Head of caudate nucleus (tissue), 42 donors: Measurements from ENCODE around the gene PTPRD.

Source experiments
- DNase-seq, 42 donors: peaks; one replicate each; pipeline versions ENCODE4 v3.0.0 to v3.0.0-alpha.2; 2020 to 2021; ENCODE audit warnings: mixed read lengths in 7 of 42
- intact Hi-C: fragments of 100-400 bp; cut with DNase I; formaldehyde crosslinking; loops from one replicate; pipeline ENCODE4 v1.15.0; 2022

PTPRD gene

DNA sequence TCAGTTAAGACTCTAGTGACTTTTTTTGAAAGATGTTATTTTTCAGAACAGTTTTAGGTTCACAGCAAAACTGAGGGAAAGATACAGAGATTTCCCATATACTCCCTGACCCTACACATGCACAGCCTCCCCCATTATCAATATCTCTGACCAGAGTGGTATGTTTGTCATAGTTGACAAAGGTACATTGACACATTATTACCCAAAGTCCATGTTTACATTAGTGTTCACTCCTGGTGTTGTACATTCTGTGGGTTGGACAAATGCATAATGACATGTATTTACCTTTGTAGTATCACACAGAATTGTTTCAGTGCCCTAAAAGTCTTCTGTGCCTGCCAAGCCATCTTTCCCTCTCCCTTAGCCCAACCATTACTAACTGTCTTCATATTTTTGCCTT is 2342.6 kb downstream of the PTPRD start:
- DNase-seq = no peak
- intact Hi-C loops = no loop called here

DNA sequence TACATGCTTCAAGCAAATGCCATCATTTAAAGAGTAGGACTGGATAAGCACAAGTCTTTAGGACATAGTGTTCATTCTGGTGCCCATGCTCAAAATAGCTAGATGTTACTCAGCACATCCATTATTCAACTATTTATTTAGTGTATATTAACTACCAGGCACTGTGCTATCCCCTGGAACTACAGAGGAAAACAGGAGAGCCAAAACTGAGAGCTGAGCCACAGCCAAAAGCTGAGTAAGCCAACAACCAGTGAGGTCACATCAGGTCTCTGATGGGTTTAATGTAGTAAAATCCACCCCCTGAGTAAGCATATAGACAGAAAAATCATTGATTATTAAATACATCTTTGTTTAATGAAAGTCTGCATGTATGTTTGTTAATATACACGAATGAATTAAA is 2343.9 kb downstream of the PTPRD start:
- no peak for DNase-seq
- intact Hi-C loops = no loop called here

DNA sequence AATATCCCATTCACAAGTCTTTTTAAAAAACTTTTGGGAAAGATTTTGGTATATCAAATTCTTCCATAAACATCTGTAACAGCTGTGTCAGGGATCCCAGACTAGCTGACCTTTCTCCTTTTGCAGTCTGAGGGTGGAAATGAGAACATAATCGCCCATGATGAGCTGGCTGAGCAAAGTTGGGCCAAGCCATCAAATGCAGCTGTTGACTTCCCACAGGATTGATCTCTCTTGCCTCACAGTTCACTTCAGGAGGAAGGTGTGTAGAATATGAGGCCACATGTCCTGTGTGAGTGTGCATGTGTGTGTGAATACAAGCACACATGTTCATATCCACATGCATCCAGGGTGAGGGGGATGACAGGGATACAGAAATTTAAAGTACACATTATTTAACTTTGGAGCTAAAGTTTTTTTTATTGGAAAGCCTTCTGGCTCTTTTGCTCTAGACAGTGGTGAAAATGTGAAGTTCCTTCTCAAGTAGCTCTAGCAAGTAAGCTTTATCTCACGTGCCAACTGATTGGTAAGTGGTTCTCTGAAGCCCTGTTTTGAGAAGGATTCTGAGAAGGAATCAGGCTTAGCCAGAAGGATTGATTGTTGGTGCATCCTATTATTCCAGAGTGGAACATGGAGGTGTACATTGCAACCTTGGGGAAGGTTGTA is 2344.5 kb downstream of the PTPRD start:
- intact Hi-C loops = no loop called here
- DNase-seq = no peak

DNA sequence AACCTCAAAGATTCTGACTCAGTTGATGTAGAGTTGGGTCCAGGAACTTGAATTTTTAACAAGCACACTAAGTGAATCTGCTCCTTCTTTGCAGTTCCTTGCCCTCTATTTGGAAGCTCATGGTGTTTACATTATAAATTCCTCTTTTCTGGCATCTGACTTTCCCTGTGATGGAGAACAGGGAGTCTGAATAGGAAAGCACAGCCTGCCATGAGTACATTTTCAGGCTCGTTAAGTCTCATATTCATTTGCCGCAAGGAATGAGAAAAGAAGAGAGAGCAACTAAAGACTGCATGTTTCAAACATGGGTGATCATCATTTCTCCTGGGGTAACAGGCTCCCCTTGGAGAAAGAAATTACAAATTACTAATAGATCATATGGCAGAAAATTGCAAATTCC is 2345.2 kb downstream of the PTPRD start:
- DNase-seq = no peak
- intact Hi-C loops = no loop called here

- intact Hi-C loops = no loop called here
- DNase-seq = no peak
Observed at GRCh38 chr9:8266861-8267260, 2345.9 kb downstream of the PTPRD start.

DNA sequence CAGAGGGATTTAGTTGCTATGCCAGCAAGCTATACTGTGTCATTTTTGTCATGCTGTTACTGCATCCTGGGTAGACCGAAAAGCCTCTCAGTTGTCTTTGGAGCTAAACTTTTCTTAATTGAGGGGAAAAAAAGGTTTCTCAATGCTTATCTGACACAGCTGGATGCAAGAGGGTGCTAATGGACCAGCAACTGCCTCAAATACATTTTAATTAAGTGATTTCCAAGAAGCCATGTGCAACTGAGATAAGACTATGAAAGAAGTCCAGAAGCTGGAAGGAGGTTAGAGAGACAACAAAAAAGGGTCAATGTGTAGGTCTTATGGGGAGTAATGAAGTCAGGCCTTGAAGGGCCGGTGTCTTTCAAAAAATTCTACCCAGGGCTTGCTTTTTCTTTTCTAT is 2347.5 kb downstream of the PTPRD start:
- no peak for DNase-seq
- intact Hi-C loops = no loop called here
